ENCODE data around the gene RBM20.

DNA sequence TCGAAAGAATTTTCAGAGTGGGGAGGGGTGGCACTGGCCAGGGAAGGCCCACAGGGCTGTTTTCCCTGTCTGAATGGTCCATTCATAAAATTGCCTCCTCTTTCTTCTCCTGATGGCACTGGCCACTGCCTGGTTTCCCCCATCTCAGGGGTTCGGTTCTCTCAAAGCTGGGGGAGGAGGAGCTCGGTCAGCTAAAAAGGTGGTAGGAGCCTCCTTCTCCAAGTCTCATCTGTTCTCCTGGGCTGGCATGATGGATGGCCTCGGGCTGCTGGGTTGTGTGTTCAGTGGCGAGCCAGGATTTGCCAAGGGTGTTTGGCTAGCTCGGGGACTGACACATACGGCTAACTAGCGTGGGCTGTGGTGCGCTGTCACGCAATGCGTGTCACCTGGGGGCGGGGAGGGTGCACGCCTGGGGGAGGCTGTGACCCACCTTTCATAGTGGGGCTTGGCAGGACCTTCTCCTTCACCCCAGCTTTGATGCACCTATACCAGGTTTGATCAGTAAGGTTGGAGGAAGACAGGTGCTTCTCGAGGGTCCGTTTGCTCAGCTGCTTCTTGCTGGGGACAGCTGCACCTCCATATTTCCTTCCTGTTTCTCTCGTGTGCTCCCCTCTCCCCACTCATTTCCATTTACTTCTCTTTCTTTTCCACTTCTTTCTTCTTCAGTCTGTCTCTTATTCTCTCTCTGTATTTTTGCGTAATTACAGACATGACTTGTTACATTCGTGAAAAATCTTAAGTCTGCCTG, 36.3 kb downstream of the RBM20 start:
- no peak for TF ChIP-seq POLR2A (IDR thresholded peaks at IDR 0.05; ENCODE audit: low read depth, low read length)
- TF ChIP-seq, protein P1, sequence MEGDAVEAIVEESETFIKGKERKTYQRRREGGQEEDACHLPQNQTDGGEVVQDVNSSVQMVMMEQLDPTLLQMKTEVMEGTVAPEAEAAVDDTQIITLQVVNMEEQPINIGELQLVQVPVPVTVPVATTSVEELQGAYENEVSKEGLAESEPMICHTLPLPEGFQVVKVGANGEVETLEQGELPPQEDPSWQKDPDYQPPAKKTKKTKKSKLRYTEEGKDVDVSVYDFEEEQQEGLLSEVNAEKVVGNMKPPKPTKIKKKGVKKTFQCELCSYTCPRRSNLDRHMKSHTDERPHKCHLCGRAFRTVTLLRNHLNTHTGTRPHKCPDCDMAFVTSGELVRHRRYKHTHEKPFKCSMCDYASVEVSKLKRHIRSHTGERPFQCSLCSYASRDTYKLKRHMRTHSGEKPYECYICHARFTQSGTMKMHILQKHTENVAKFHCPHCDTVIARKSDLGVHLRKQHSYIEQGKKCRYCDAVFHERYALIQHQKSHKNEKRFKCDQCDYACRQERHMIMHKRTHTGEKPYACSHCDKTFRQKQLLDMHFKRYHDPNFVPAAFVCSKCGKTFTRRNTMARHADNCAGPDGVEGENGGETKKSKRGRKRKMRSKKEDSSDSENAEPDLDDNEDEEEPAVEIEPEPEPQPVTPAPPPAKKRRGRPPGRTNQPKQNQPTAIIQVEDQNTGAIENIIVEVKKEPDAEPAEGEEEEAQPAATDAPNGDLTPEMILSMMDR (IDR thresholded peaks at IDR 0.05 in 2 of 3, conservative IDR thresholded peaks at IDR 0.05 in 1 of 3; ENCODE audit: control insufficient read depth in 2 of 3, extremely low read depth in 1 of 3, insufficient read depth in 1 of 3, low read depth in 3 of 3, low read length in 3 of 3), result no peak

Data from GM12878 (cell line).